CD4-positive, alpha-beta T cell treated with Interleukin-15 for 4 hours (primary cell): ENCODE data around the gene CAMKK1.

Source experiments
- DNase-seq: peaks from one replicate; pipeline ENCODE4 v3.0.0-alpha.2; 2020; ENCODE audit warnings: low spot score

The CAMKK1 gene

DNA sequence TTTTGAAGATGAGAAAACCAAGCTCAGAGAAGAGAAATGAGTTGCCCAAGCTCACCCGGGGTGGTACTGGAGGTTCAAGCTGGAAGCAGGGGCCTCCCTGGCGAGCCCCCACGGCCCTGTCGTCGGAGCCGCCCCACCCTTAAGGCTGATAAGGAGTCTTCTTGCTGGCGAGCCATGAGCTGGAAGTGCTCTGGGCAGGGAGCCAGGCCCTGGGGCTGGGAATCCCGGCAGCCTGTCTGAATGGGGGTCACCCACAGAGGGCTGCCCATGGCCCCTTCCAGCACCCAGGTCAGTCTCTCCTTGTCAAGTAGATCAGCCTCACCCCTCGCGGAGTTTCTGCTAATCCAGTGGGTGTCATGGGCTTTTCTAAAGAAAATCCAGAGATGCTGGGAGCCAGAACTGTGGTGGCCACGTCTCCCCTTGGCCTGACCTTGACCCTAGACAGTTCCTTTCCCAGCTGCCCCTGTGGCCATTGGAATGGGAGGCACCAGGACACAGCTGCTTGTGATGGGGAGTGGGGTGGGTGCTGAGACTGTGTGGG lies 24.6 kb upstream of the CAMKK1 start:
- no peak for DNase-seq

DNA sequence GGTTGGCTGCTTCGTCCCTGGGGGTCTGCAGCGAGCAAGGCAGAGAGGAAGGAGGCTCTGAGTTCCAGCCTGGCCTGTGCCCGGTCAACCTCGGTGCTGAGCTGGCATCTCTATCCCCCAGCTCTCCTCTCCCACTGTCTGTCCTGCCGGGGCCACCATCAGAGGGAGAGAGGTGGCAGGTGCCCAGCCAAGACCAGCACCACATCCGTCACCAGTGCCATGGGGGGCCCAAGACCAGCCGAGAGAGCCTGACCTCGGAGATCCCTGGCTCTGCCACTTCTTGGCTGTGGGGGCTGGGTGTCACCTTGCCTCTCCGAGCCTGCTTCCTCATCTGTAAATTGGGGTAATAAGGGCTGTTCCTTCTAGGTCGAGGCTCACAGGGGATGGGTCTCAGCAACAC lies 24.0 kb upstream of the CAMKK1 start:
- no peak for DNase-seq

DNA sequence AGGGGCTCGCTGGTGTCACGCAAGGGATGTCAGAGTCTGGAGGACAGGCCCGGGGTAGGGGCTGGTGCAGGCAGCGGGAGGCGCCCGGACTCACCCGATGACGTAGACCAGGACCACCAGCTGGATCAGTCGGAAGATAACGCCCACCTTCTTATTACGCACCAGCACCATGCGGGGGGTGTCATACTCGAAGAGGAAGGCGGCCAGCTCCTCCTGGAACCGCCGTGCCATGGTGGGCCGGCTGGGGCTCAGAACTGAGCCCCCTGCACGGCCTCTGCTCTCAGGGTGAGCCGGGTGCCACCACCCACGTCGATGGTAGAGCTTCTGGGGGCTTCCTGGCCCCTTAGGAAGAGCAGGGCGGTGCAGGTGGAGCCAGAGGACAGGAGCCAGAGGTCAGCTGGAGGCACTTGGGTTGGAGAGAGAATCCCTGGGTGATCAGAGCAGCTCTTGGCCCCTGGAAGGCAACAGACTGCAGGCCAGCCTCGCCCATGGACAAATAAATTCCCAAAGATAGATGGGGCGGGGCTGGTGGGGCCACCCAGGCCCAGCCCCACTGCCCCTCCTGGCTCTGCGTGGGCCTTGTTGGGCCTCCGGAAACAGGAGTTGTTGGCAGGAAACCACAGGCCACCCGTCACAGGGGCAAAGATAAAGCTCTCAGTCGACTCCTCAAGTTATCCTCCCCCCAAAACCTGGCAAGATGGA lies 23.3 kb upstream of the CAMKK1 start, which contains the start of gene P2RX1:
TSS of gene P2RX1 (minus strand) at position 471 of the 702 bp plus-strand sequence. CDS start at position 231, 240 bp downstream.
- peak; percentile 25 for DNase-seq

GRCh38 chr17:3915581-3915994 lies 22.7 kb upstream of the CAMKK1 start:
- no peak for DNase-seq

GRCh38 chr17:3914312-3914670 lies 21.4 kb upstream of the CAMKK1 start:
- DNase-seq = no peak

GRCh38 chr17:3913531-3914311 lies 20.9 kb upstream of the CAMKK1 start:
- DNase-seq = peak; percentile 79

DNA sequence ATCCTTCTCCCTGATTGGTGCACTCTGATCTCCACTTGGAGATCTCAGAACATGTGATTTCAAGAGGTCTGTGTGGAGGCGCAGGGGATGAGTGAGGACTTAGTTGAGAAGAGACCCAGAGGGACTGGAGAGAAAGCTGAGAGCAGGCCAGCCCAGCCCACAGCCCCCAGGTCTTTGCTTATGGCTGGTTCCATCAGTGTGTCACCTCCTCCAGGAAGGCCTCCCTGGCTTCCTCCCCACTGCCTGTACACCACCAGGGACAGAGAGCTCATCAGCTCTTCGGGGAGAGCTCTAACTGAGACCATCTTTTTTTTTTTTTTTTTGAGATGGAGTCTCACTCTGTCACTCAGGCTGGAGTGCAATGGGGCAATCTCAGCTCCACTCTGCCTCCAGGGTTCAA lies 20.0 kb upstream of the CAMKK1 start:
- DNase-seq = no peak

- peak; percentile 44 for DNase-seq
These were observed 18.6 kb upstream of the CAMKK1 start for GRCh38 chr17:3911271-3912053.

GRCh38 chr17:3910420-3911270 lies 17.8 kb upstream of the CAMKK1 start:
- no peak for DNase-seq

- DNase-seq = no peak
These were observed 16.4 kb upstream of the CAMKK1 start for GRCh38 chr17:3909257-3909656.

DNA sequence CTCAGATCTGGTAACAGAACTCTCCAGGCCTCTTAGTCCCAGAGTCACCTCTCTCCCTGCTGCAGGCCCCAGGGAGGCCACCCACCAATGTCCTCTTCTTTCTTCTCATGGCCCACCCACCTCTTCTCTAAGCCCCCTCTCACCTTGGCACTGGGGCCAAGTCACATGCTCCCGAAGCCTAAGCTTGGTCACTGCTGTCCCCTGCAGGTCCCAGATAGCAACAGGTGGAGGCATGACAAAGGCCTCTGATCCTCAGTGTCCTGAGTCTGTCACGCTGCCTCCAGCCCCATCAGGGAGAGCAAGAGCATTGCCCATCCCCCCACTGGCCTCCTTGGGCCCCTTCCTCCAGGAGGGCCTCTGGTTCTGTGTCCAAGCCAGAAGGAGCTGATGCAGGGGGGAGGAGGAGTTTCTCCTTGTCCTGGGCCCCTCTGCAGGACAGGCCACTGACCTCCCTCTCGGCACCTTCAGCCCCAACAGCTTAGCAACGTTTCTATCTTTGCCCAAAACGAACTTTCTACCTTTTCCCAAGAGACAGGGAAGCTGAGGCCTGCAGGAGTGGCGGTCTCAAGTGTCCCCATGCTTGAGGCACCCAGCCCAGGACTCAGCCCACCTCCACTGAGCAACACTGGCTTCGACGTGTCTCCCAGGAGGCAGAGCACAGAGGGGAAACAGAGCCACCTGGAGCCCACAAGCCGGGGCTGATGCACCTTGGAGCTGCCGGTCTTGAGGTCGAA lies 14.8 kb upstream of the CAMKK1 start:
- DNase-seq = no peak

DNA sequence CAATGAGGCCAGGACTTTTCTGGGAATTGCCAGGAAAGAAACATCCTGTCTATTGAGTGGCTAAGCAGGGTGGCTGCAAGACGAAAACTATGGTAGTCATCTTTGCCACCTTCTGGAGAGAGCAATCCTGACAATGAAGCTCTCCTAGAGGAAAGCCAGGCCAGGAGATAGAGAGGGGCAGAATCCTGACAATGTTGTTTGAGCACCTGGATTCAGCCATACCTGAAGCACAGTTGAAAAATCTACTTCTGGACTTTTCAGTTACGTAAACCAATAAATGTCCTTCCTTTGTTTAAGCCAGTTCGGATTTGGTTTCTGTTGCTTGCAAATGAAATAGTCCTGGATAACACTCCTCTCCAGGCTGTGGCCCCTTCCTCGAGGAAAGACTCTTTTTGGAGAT lies 14.0 kb upstream of the CAMKK1 start:
- no peak for DNase-seq

DNA sequence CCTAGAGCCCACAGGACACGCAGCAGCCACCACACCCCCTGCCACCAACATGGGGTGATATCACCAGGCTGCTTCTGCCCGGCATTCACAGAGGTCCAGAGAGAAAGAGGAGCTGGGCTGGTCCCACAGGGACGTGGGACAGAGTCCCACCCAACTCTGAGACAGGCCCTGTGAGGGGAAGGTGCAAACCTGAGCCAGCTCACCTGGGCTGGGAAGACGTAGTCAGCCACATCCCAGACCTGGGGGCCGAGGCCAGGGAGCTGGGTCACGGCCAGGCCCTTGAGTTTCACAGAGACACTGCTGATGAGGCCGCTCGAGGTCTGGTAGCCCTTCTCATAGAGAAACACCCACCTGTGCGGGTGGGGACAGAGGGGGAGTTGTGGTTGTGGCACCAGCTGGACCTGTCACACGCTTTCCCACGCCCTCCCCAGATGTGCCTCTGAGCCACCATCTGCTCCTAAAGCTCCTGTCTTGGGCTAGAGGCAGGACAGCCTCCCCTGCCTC lies 12.2 kb upstream of the CAMKK1 start:
- no peak for DNase-seq

- no peak for DNase-seq
These were observed 11.6 kb upstream of the CAMKK1 start for GRCh38 chr17:3904501-3904900.

GRCh38 chr17:3903881-3904290 lies 11.0 kb upstream of the CAMKK1 start:
- no peak for DNase-seq

- DNase-seq = no peak
These were observed 10.4 kb upstream of the CAMKK1 start for GRCh38 chr17:3903051-3903825.

DNA sequence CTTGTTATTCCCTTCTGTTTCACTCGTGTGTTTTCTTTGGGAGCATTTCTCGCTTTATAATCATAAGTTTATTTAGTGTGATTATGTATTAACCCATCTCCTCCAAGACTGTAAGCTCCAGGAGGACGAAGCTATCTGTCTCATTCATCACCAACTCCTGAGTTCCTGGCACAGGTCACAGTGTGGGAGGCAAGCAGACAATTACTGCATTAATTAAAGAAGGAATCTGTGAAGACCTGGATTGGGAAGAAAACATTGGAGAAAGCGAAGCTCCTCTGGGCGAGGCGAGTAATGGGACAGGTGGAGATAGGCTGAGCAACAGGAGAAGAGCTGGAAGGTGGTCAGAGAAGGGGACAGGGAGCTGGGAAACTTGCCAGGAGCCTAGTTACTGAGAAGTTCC lies 7.8 kb upstream of the CAMKK1 start:
- DNase-seq = no peak

- no peak for DNase-seq
These were observed 4.9 kb upstream of the CAMKK1 start for GRCh38 chr17:3897731-3898130.

GRCh38 chr17:3896968-3897235 lies 4.0 kb upstream of the CAMKK1 start:
- no peak for DNase-seq
